IMR-90 (cell line): Measurements from ENCODE around the gene RTN4IP1. TPM values are rescaled to one million over a fixed set of nuclear protein-coding genes. Genes with fewer than 3 reads are reported as not detected.

Source experiments
- ATAC-seq: fragments of 200-7000 bp; cut with Tn5 transposase; 2 replicates; pipeline ENCODE4 v1.9.1; 2020; ENCODE audit warnings: low read depth, mild to moderate bottlenecking, moderate library complexity
- BruUV-seq: library from RNA; stranded (reverse); fragments of 400-500 nt; replicated peaks from 2 replicates; lab custom pipeline; 2021; lab: Mats Ljungman, UMichigan
- CTCF ChIA-PET: fragments of 300-600 bp; formaldehyde crosslinking; extraction: SDS; loops from one replicate; lab custom pipeline; 2021; ENCODE audit warnings: antibody characterized with exemption; lab: Yijun Ruan, JAX
- POLR2A ChIA-PET: fragments of 300-600 bp; sonication (Branson Sonifier 250); formaldehyde crosslinking; loops from one replicate; lab custom pipeline; 2022; ENCODE audit warnings: antibody characterized with exemption; ENCODE audit not compliant: unreplicated experiment; lab: Charles Lee
- DNase-seq: peaks from one replicate; pipeline ENCODE4 v3.0.0; 2013
- H2AFZ ChIP-seq: replicated peaks from 2 replicates; pipeline ENCODE3; 2013; ENCODE audit warnings: low read length, mild to moderate bottlenecking; ENCODE audit not compliant: poor library complexity
- H2AK5ac ChIP-seq: 2 replicates; pipeline ENCODE4 v1.6.1; 2013; ENCODE audit warnings: low read depth, low read length, inconsistent platforms
- H2AK9ac ChIP-seq: replicated peaks from 2 replicates; pipeline ENCODE3; 2013; ENCODE audit warnings: mild to moderate bottlenecking, low read depth, low read length, moderate library complexity; ENCODE audit not compliant: poor library complexity
- H2BK120ac ChIP-seq: 2 replicates; pipeline ENCODE4 v1.6.1; 2013; ENCODE audit warnings: low read depth, low read length, inconsistent platforms
- H2BK15ac ChIP-seq: 3 replicates; pipeline ENCODE4 v1.6.1; 2013; ENCODE audit warnings: low read depth, low read length, inconsistent platforms
- H2BK20ac ChIP-seq: 2 replicates; pipeline ENCODE4 v1.6.1; 2013; ENCODE audit warnings: low read depth, mild to moderate bottlenecking, inconsistent platforms, low read length, moderate library complexity
- H2BK5ac ChIP-seq: 2 replicates; pipeline ENCODE4 v1.6.1; 2013; ENCODE audit warnings: mild to moderate bottlenecking, low read depth, low read length, inconsistent platforms; ENCODE audit not compliant: poor library complexity, severe bottlenecking
- H3K14ac ChIP-seq: replicated peaks from 2 replicates; pipeline ENCODE4 v1.6.1; 2013; ENCODE audit warnings: low read depth, low read length, inconsistent platforms
- H3K18ac ChIP-seq: 2 replicates; pipeline ENCODE4 v1.6.1; 2013; ENCODE audit warnings: low read depth, low read length, control low read depth
- H3K23ac ChIP-seq: 2 replicates; pipeline ENCODE4 v1.6.1; 2013; ENCODE audit warnings: low read depth, low read length, inconsistent platforms
- H3K27ac ChIP-seq: 2 replicates; pipeline ENCODE4 v1.5.1; 2013; ENCODE audit warnings: mild to moderate bottlenecking, control low read depth, low read length; ENCODE audit not compliant: insufficient read depth
- H3K27me3 ChIP-seq: 2 replicates; pipeline ENCODE4 v1.6.1; 2013; ENCODE audit warnings: low read length; ENCODE audit not compliant: control insufficient read depth, insufficient read depth
- H3K36me3 ChIP-seq: 2 replicates; pipeline ENCODE4 v1.6.1; 2013; ENCODE audit warnings: low read length, mixed read lengths; ENCODE audit not compliant: control insufficient read depth, insufficient read depth
- H3K4ac ChIP-seq: 2 replicates; pipeline ENCODE4 v1.6.1; 2013; ENCODE audit warnings: low read depth, low read length, inconsistent platforms
- H3K4me1 ChIP-seq: 2 replicates; pipeline ENCODE4 v1.6.1; 2013; ENCODE audit warnings: low read length, mixed read lengths; ENCODE audit not compliant: control insufficient read depth, insufficient read depth
- H3K4me2 ChIP-seq: 2 replicates; pipeline ENCODE4 v1.6.1; 2013; ENCODE audit warnings: low read depth, mild to moderate bottlenecking, control low read depth, low read length, moderate library complexity
- H3K4me3 ChIP-seq: 2 replicates; pipeline ENCODE4 v1.5.1; 2013; ENCODE audit warnings: low read depth, mild to moderate bottlenecking, control low read depth, low read length, moderate library complexity; ENCODE audit not compliant: insufficient read depth
- H3K56ac ChIP-seq: 2 replicates; pipeline ENCODE4 v1.6.1; 2013; ENCODE audit warnings: low read length, inconsistent platforms; ENCODE audit not compliant: insufficient read depth; ENCODE audit errors: extremely low read depth
- H3K79me1 ChIP-seq, 2 experiments: 2 replicates each; pipeline ENCODE4 v1.6.1; 2013; ENCODE audit warnings: low read length in 2 of 2, inconsistent platforms in 1 of 2, low read depth in 1 of 2
- H3K9ac ChIP-seq: 2 replicates; pipeline ENCODE4 v1.6.1; 2013; ENCODE audit warnings: low read depth, low read length, control low read depth
- H3K9me1 ChIP-seq: 2 replicates; pipeline ENCODE4 v1.6.1; 2013; ENCODE audit warnings: low read length, inconsistent platforms; ENCODE audit not compliant: insufficient read depth
- H3K9me3 ChIP-seq: 2 replicates; pipeline ENCODE4 v1.6.1; 2013; ENCODE audit warnings: low read length; ENCODE audit not compliant: control insufficient read depth, insufficient read depth
- H4K20me1 ChIP-seq: 2 replicates; pipeline ENCODE4 v1.6.1; 2013; ENCODE audit warnings: low read length, inconsistent platforms; ENCODE audit not compliant: insufficient read depth
- H4K5ac ChIP-seq: 2 replicates; pipeline ENCODE4 v1.6.1; 2013; ENCODE audit warnings: mild to moderate bottlenecking, low read depth, low read length, control low read depth
- H4K8ac ChIP-seq, 2 experiments: 2 replicates each; pipeline ENCODE4 v1.6.1; 2013; ENCODE audit warnings: low read depth in 2 of 2, low read length in 2 of 2, control low read depth in 1 of 2, inconsistent platforms in 1 of 2
- H4K91ac ChIP-seq: 2 replicates; pipeline ENCODE4 v1.6.1; 2013; ENCODE audit warnings: low read depth, low read length, inconsistent platforms; ENCODE audit not compliant: insufficient read depth
- CTCF ChIP-seq: conservative IDR thresholded peaks from 2 replicates; pipeline ENCODE4 v1.5.1; 2012; ENCODE audit warnings: mild to moderate bottlenecking, low read depth, low read length, improper control_type of control experiment
- MAFK ChIP-seq: IDR thresholded peaks from 2 replicates; pipeline ENCODE4 v1.6.1; 2012; ENCODE audit warnings: low read depth, low read length, improper control_type of control experiment
- MXI1 ChIP-seq: IDR thresholded peaks from 2 replicates; pipeline ENCODE4 v1.6.1; 2012; ENCODE audit warnings: low read depth, mild to moderate bottlenecking, low read length, moderate library complexity, borderline replicate concordance
- RAD21 ChIP-seq: IDR thresholded peaks from 2 replicates; pipeline ENCODE4 v1.6.1; 2012; ENCODE audit warnings: low read length, improper control_type of control experiment
- SMC3 ChIP-seq: fragments of 150-350 bp; IDR thresholded peaks from 2 replicates; pipeline ENCODE4 v1.6.1; 2016; ENCODE audit warnings: low read depth, mild to moderate bottlenecking, antibody characterized with exemption, low read length, moderate library complexity
- WGBS, 2 experiments: methylation state at CpG; one replicate each; pipeline versions ENCODE4 v1.1.5 to v1.1.7; 2013; ENCODE audit warnings: missing lambda C conversion rate in 2 of 2; ENCODE audit not compliant: insufficient read length in 1 of 2; ENCODE audit errors: extremely low coverage in 2 of 2; 5-methylcytosine and 5-hydroxymethylcytosine counted together
- dilution Hi-C: fragments of 300-500 bp; cut with HindIII; formaldehyde crosslinking; loops from one replicate; pipeline ENCODE4 v1.14.3; 2018; ENCODE audit warnings: low sequenced_read_pairs; ENCODE audit not compliant: unreplicated experiment
- in situ Hi-C: fragments of 300-500 bp; cut with MboI; formaldehyde crosslinking; loops from 3 replicates; pipeline ENCODE4 v1.14.3; 2019; ENCODE audit warnings: low sequenced_read_pairs, inconsistent platforms, mixed read lengths
- intact Hi-C: fragments of 100-400 bp; cut with micrococcal nuclease; formaldehyde crosslinking; loops from 2 replicates; pipeline ENCODE4 v1.10.0; 2022
- polyA plus RNA-seq, 3 experiments: library from polyadenylated mRNA; depleted of rRNA; stranded (reverse); fragments of >200 nt; gene quantifications; 2 replicates each; pipeline ENCODE4 v1.2.3, GENCODE V29; 2012; ENCODE audit warnings: low replicate concordance in 1 of 3
- total RNA-seq: library from RNA; depleted of rRNA; stranded (reverse); fragments of >200 nt; gene quantifications from 2 replicates; pipeline ENCODE4 v1.2.3, GENCODE V29; 2012

The RTN4IP1 gene
- total and polyA plus RNA-seq, 2 of the 4 experiments (the other 2 are of a cell fraction): 5.7 to 9.9 TPM

GRCh38 chr6:106614592-106615257 lies 14.6 kb downstream of the RTN4IP1 start:
- Histone ChIP-seq H3K9me3 (no peaks in the 10 kb centered on the region), H4K20me1 (no peaks in the 10 kb centered on the region), H3K79me1 (no peaks in the 10 kb centered on the region), H3K4me2 (no peak overlapping the region), H2BK120ac (no peak overlapping the region), H3K27me3 (no peaks in the 10 kb centered on the region), H3K14ac (no peak overlapping the region), H4K5ac (no peak overlapping the region), H3K36me3 (peaks cover 1% of the 10 kb centered on the region; the same call in 1 of the 2 replicates), H3K4ac (no peak overlapping the region), H3K9ac (no peak overlapping the region), H2AK9ac (no peak overlapping the region), H3K27ac (no peak overlapping the region), H4K8ac (no peak overlapping the region), H4K91ac (no peak overlapping the region), H3K4me1 (no peaks in the 10 kb centered on the region), H3K23ac (no peak overlapping the region), H3K9me1 (no peaks in the 10 kb centered on the region), H3K4me3 (no peak overlapping the region), H2AK5ac (no peak overlapping the region), H2BK5ac (no peak overlapping the region), H2BK20ac (no peak overlapping the region), H2BK15ac (no peak overlapping the region), H3K18ac (no peak overlapping the region), H3K56ac (no peak overlapping the region), H2AFZ (no peak overlapping the region)
- BruUV-seq: no TSS peak
- TF ChIP-seq RAD21 (no peak), MAFK (no peak), SMC3 (no peak), CTCF (no peak), MXI1 (no peak)
- ChIA-PET CTCF (no interaction called here), POLR2A (no interaction called here)
- intact Hi-C loops (no loop called here), dilution Hi-C loops (no loop called here), in situ Hi-C loops (no loop called here)
- WGBS, 2 experiments: no CpG with 5 or more reads among the region's 3 CpGs
- ATAC-seq (no peak), DNase-seq (no peak)
